ENCODE data around the gene TNFAIP8L1.
A peak's percentile ranks its signal among the peaks of the same experiment; 100 is the strongest.
"Not testable (repeated sequence)": the region's sequence is repeated elsewhere in the genome, so short reads cannot be mapped to it uniquely, and the experiment has no call there.

Gene TNFAIP8L1

GRCh38 chr19:4652075-4652474, 12.8 kb downstream of the TNFAIP8L1 start:
- no peak for DNase-seq

- DNase-seq: no peak
These were observed 14.6 kb downstream of the TNFAIP8L1 start for GRCh38 chr19:4653793-4654436.

DNA sequence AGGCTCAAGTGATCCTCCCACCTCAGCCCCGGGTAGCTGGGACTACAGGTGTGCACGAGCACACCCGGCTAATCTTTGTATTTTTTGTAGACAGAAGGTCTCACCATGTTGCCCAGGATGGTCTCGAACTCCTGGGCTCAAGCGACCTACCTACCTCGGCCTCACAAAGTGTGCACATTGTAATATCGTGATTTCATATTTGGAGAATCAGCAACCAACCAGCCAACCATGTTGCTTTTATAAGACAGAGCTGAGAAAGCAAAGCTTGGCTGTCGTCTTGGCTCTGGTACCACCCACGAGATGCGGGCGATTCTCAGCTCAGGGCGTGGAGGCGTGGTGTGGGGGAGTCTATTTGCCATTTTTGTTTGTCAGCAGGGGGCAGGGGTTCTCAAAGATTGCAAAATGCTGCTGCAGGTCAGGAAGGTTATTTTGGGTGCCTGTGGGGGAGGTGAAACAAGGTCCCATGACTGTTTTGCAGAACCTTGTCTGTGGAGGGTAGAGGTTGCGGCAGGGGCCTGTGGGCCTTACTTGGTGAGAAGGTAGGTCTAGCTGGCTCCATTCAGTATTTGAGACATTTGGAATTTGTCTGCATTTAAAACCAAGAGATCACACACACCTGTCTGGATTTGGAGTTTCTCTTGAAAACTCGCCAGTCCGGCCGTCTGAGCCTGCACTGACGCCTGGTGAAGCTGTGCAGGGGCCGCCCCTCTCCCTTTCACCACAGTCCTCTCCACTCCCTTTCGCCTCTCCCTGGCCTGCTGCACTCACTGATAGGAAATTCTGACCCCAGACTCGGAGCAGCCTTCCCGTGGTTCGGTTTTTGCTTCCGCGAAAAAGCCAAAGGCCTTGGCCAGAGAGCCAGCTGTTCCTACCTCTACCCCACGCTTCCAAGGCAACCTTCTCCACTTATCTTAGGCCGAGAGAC, 15.4 kb downstream of the TNFAIP8L1 start:
- DNase-seq: no peak

- DNase-seq: no peak
These were observed 16.8 kb downstream of the TNFAIP8L1 start for GRCh38 chr19:4656102-4656501.

DNA sequence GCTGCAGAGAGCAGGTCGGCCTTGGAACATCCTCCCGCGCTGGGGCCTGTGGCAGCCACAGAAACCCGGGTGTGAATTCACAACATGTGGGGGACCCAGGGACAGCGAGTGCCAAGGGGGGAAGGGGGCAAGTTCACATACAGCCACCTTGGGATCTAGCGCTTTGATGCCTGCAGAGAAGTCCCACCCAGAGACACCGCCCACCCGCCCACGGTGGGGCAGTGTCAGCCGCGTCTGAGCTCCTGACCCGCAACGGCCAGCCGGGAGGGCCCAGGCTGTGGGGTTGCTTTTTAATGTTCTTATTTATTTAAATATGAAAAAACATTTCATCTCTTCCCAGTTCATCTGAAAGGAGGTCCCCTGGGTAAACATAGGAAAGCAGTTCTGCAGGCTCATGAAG, 17.9 kb downstream of the TNFAIP8L1 start:
- no peak for DNase-seq

GRCh38 chr19:4657835-4658234, 18.5 kb downstream of the TNFAIP8L1 start:
- no peak for DNase-seq

DNA sequence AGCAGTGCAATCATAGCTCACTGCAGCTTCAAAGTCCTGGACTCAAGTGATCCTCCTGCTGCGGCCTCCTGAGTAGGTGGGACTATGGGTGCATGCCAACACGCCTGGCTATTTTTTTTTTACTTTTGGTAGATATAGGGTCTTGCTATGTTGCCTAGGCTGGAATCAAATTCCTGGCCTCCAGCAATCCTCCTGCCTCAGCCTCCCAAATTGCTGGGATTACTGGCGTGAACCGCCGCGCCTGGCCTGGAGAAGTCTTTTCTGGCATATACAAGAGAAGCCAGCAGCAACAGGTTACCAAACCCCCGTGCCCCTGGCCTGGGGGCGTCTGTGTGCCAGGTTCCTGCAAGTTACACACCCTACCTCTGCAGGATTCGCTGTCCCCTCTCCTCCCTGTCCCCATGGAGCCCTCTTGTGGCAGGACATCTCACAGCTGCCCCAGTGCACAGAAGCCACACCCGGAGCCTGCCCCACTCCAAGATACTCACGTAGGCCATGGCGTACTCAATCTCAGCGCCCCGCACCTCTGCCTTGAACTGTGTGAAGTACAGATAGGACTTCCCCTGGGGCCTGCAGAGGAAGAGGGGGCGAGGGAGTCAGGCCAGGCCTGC, 21.0 kb downstream of the TNFAIP8L1 start:
- no peak for DNase-seq

DNA sequence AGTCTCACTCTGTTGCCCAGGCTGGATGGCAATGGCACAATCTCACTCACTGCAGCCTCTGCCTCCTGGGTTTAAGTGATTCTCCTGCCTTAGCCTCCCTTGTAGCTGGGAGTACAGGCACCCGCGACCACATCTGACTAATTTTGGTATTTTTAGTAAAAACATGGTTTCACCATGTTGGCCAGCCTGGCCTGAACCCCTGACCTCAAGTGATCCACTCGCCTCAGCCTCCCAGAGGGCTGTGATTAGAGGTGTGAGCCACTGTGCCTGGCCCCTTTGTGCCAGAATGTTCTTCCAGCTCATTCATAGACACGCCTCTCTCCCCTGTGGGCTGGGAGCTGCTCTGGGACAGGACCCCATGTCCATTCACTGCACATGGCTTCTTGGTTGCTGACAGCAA, 21.7 kb downstream of the TNFAIP8L1 start:
- no peak for DNase-seq

DNA sequence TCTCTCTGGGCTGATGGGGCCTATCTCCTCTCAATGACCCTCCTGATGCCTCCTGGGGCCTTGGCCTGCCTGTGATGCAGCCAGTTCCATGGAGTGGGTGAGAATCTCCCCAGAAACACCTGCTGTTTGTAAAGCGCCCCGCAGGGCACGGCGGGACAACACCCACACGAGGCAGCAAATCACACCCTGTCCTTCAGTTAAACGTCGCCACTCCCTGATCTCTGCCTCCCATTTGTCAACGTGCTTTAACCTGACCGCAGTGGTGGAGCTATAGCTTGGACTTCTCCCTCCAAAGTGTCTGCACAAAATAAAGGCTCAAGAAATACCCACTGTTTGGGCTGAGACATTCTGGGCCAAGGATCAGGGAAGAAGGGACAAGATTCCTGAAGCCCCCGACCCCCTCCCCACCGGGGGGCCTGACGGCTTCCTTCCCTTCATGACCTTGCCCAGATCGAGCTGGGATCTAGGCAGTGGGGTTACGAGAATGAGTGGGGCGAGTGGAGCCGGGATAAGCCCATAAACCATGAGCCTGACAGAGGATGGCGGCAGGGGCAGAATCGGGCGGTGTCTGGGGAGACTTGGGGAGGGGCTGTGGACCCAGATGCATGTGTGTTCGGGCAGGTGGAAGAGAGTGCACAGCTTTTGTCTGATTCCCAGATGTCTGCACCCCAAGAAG, 22.8 kb downstream of the TNFAIP8L1 start:
- DNase-seq: no peak

GRCh38 chr19:4662812-4663211, 23.5 kb downstream of the TNFAIP8L1 start:
- DNase-seq: no peak

- DNase-seq: no peak
These were observed 25.3 kb downstream of the TNFAIP8L1 start for GRCh38 chr19:4664642-4665041.

- DNase-seq: peak; percentile 77
These were observed 30.6 kb downstream of the TNFAIP8L1 start, which contains the start of gene MYDGF for GRCh38 chr19:4669723-4670480. MYDGF (minus strand) TSS chr19:4670342; CDS start chr19:4670334, 8 bp downstream.

DNA sequence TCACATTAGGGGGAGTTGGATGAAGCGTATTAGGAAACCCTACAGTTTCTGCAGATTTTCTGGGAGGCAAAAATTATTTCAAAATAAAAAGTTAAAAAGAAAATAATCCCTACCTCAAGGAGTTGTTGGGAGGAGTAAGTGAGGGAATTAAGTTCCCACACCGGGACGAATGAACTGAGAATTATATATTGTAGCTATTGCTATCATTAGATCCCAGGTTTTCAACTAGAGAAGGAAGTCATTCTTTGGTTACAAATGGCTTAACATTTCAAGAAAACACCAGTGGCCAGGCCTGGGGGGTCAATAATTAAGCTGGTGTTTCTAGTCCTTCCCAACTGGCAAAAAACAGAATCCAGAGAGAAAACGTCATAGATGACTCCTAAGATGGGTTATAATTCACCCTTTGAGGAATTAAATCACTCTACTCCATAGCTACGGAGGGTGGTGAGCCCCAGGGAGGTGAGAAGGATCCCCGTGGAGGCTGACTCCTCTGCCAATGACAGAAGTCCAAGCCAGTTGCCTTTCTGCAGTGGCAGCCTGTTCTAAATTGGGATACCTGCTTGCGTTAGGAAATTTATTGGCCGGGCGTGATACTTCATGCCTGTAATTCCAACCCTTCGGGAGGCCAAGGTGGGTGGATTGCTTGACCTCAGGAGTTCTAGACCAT, 32.0 kb downstream of the TNFAIP8L1 start:
- no peak for DNase-seq

DNA sequence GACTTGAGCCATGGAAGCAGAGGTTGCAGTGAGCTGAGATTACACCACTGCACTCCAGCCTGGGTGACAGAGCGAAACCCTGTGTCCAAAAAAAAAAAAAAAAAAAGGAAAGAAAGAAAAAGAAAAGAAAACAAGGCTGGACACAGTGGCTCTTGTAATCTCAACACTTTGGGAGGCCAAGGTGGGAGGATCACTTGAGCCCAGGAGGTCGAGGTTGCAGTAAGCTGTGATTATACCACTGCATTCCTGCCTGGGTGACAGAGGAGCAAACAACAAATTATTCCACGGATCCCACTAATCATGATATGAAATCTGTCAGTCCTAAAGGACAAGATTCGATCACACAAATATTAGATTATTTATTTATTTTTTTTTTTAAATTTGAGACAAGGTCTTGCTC, 33.9 kb downstream of the TNFAIP8L1 start:
- DNase-seq: no peak

DNA sequence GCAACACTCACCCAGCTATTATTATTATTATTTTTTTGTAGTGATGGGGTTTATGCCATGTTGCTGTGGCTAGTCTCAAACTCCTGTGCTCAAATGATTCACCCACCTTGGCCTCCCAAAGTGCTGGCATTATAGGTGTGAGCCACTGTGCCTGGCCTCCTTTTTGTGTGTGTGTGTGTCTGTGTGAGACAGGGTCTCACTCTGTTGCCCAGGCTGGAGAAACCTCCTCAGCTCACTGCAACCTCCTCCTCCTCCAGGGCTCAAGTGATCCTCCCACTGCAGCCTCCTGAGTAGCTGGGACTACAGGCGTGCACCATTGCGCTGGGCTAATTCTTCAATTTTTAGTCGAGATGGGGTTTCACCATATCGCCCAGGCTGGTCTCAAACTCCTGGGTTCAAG, 34.4 kb downstream of the TNFAIP8L1 start:
- DNase-seq: no peak

- DNase-seq: no peak
These were observed 36.0 kb downstream of the TNFAIP8L1 start for GRCh38 chr19:4675346-4675745.

GRCh38 chr19:4676955-4677731, 37.8 kb downstream of the TNFAIP8L1 start:
- no peak for DNase-seq

DNA sequence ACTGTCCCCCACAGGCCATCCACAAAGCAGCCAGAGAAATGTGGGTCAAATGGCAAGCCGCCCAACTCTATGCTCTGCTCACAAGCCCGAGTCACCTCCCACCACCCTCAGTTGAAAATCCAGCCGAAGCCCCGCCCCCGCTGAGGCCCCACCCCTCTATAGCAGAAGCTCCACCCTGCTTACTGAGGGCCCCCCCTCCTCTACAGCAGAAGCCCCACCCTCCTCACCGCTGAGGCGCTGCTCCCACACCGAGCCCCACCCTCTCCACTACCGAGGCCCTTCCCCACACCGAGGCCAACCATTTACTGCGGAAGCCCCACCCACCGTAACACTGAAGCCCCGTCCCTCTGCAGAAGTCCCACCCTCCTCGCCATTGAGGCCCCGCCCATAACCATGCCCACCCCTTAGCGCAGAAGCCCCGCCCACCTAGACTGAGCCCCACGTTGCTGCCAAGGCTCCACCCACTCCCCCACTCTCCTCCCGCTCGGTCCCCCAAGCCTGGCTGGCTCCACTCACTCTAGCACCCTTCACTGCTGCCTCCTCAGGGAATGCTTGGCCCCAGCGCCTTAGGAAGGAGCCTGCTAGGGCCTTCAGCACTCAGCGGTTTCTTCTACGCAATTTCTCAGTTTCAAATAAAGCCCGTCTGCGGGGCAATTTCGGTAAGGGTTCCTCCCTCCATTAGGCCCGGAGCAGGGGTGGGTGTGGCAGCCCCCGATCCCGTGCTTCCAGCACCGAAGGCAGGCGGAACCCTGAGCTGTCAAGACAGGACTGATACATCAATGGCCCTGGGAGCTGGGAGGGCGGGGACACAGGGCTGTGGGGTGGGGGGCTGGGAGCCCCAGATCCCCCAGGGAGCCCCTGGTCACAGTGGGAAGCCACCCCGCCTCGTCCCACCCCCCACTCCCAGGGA, 39.8 kb downstream of the TNFAIP8L1 start:
- DNase-seq: no peak

DNA sequence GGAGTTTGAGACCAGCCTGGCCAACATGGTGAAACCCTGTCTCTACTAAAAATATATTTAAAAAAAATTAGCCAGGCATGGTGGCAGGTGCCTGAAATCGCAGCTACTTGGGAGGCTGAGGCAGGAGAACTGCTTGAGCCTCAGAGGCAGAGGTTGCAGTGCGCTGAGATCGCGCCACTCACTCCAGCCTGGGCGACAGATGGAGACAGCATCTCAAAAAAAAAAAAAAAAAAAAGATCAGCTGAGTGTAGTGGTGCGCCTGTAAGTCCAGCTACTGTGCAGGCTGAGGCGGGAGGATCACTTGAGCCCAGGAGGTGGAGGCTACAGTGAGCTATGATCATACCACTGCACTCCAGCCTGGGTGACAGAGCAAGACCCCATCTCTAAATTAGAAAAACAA, 40.7 kb downstream of the TNFAIP8L1 start:
- not testable (repeated sequence) for DNase-seq
